ACC112 (cell line): ENCODE measurements around the gene IDE.

ENCODE experiments used
- H2AFZ ChIP-seq: fragments of 200-600 bp; sonication (generic); one replicate; pipeline ENCODE4 v1.6.0; 2017; ENCODE audit warnings: antibody characterized with exemption, low read length; ENCODE audit not compliant: unreplicated experiment
- H3K27ac ChIP-seq: fragments of 200-600 bp; sonication (generic); 2 replicates; pipeline ENCODE4 v1.5.1; 2014; ENCODE audit warnings: low read depth, mild to moderate bottlenecking, antibody characterized with exemption, low read length, moderate library complexity
- H3K27me3 ChIP-seq: fragments of 200-600 bp; sonication (generic); 2 replicates; pipeline ENCODE4 v1.6.1; 2014; ENCODE audit warnings: mild to moderate bottlenecking, antibody characterized with exemption, low read length, moderate library complexity, mixed read lengths; ENCODE audit not compliant: insufficient read depth
- H3K36me3 ChIP-seq: fragments of 200-600 bp; sonication (generic); 2 replicates; pipeline ENCODE4 v1.6.1; 2016; ENCODE audit warnings: mild to moderate bottlenecking, antibody characterized with exemption, low read length, moderate library complexity, mixed read lengths; ENCODE audit not compliant: insufficient read depth
- H3K4me1 ChIP-seq: fragments of 200-600 bp; sonication (generic); one replicate; pipeline ENCODE4 v1.6.1; 2016; ENCODE audit warnings: low read length, mixed read lengths; ENCODE audit not compliant: insufficient read depth, unreplicated experiment, control insufficient read depth
- H3K4me3 ChIP-seq: fragments of 200-600 bp; sonication (generic); 2 replicates; pipeline ENCODE4 v1.5.1; 2014; ENCODE audit warnings: mild to moderate bottlenecking, low read depth, low read length
- H3K79me2 ChIP-seq: fragments of 200-600 bp; sonication (generic); one replicate; pipeline ENCODE4 v1.6.0; 2016; ENCODE audit warnings: low read length; ENCODE audit not compliant: control insufficient read depth, unreplicated experiment, insufficient read depth

Gene IDE

GRCh38 chr10:92530891-92531535 is 42.9 kb downstream of the IDE start:
- no peaks in the 10 kb centered on the region for H3K4me1 ChIP-seq
- H3K36me3 ChIP-seq = peaks cover 6% of the 10 kb centered on the region; the same call in 1 of the 2 replicates
- no peak overlapping the region for H3K4me3 ChIP-seq
- H3K79me2 ChIP-seq = no peaks in the 10 kb centered on the region
- H2AFZ ChIP-seq = no peak overlapping the region
- no peaks in the 10 kb centered on the region for H3K27me3 ChIP-seq
- H3K27ac ChIP-seq = no peak overlapping the region

- peaks cover 6% of the 10 kb centered on the region; the same call in 1 of the 2 replicates for H3K36me3 ChIP-seq
- H3K4me1 ChIP-seq = no peaks in the 10 kb centered on the region
- H3K27ac ChIP-seq = no peak overlapping the region
- H3K27me3 ChIP-seq = no peaks in the 10 kb centered on the region
- H3K4me3 ChIP-seq = no peak overlapping the region
- H3K79me2 ChIP-seq = no peaks in the 10 kb centered on the region
- H2AFZ ChIP-seq = no peak overlapping the region
These were observed 43.5 kb downstream of the IDE start for GRCh38 chr10:92530421-92530820.

- Histone ChIP-seq H2AFZ (no peak overlapping the region), H3K27ac (no peak overlapping the region), H3K36me3 (0 out of 2 replicates have a peak, but pooled peaks cover 3% of the 10 kb centered on the region), H3K27me3 (no peaks in the 10 kb centered on the region), H3K4me1 (no peaks in the 10 kb centered on the region), H3K4me3 (no peak overlapping the region), H3K79me2 (no peaks in the 10 kb centered on the region)
These were observed 46.2 kb downstream of the IDE start for GRCh38 chr10:92527716-92528115.

GRCh38 chr10:92523639-92524038 is 50.3 kb downstream of the IDE start:
- H3K4me3 ChIP-seq = no peak overlapping the region
- H3K27ac ChIP-seq = no peak overlapping the region
- no peaks in the 10 kb centered on the region for H3K27me3 ChIP-seq

GRCh38 chr10:92517034-92517655 is 56.7 kb downstream of the IDE start:
- Histone ChIP-seq H3K36me3 (no peaks in the 10 kb centered on the region), H3K4me3 (no peak overlapping the region), H3K4me1 (no peaks in the 10 kb centered on the region), H3K79me2 (no peaks in the 10 kb centered on the region), H2AFZ (no peak overlapping the region), H3K27me3 (no peaks in the 10 kb centered on the region), H3K27ac (no peak overlapping the region)

More at GRCh38 chr10:92523639-92524038, 50.3 kb downstream of the IDE start:
- Histone ChIP-seq H3K36me3 (no peaks in the 10 kb centered on the region), H3K4me1 (no peaks in the 10 kb centered on the region), H2AFZ (no peak overlapping the region), H3K79me2 (no peaks in the 10 kb centered on the region)

- no peaks in the 10 kb centered on the region for H3K4me1 ChIP-seq
- no peaks in the 10 kb centered on the region for H3K27me3 ChIP-seq
- no peaks in the 10 kb centered on the region for H3K36me3 ChIP-seq
- no peak overlapping the region for H3K4me3 ChIP-seq
- H2AFZ ChIP-seq = no peak overlapping the region
- no peak overlapping the region for H3K27ac ChIP-seq
- H3K79me2 ChIP-seq = no peaks in the 10 kb centered on the region
These were observed 65.0 kb downstream of the IDE start for GRCh38 chr10:92508866-92509265.

GRCh38 chr10:92506336-92506735 is 67.6 kb downstream of the IDE start:
- Histone ChIP-seq H2AFZ (no peak overlapping the region), H3K4me1 (no peaks in the 10 kb centered on the region), H3K27me3 (no peaks in the 10 kb centered on the region), H3K79me2 (no peaks in the 10 kb centered on the region), H3K4me3 (no peak overlapping the region), H3K27ac (no peak overlapping the region), H3K36me3 (no peaks in the 10 kb centered on the region)

GRCh38 chr10:92505044-92505443 is 68.8 kb downstream of the IDE start:
- H2AFZ ChIP-seq = no peak overlapping the region
- H3K4me3 ChIP-seq = no peak overlapping the region
- no peak overlapping the region for H3K27ac ChIP-seq
- H3K27me3 ChIP-seq = no peaks in the 10 kb centered on the region
- H3K4me1 ChIP-seq = no peaks in the 10 kb centered on the region
- peaks cover 4% of the 10 kb centered on the region; the same call in 1 of the 2 replicates for H3K36me3 ChIP-seq
- H3K79me2 ChIP-seq = no peaks in the 10 kb centered on the region

- Histone ChIP-seq H3K27me3 (no peaks in the 10 kb centered on the region), H2AFZ (no peak overlapping the region), H3K27ac (no peak overlapping the region), H3K36me3 (peaks cover 4% of the 10 kb centered on the region; the same call in 1 of the 2 replicates), H3K4me1 (no peaks in the 10 kb centered on the region), H3K4me3 (no peak overlapping the region), H3K79me2 (no peaks in the 10 kb centered on the region)
These were observed 71.5 kb downstream of the IDE start for GRCh38 chr10:92502296-92502808.

- no peak overlapping the region for H3K4me3 ChIP-seq
- H3K36me3 ChIP-seq = peaks cover 22% of the 10 kb centered on the region
- H3K79me2 ChIP-seq = no peaks in the 10 kb centered on the region
- H2AFZ ChIP-seq = no peak overlapping the region
- H3K27ac ChIP-seq = no peak overlapping the region
- no peaks in the 10 kb centered on the region for H3K27me3 ChIP-seq
- H3K4me1 ChIP-seq = no peaks in the 10 kb centered on the region
These were observed 80.5 kb downstream of the IDE start for GRCh38 chr10:92493362-92493761.

GRCh38 chr10:92492748-92493240 is 81.1 kb downstream of the IDE start:
- Histone ChIP-seq H2AFZ (no peak overlapping the region), H3K27me3 (no peaks in the 10 kb centered on the region), H3K27ac (no peak overlapping the region), H3K79me2 (no peaks in the 10 kb centered on the region), H3K4me1 (no peaks in the 10 kb centered on the region), H3K4me3 (no peak overlapping the region), H3K36me3 (peaks cover 22% of the 10 kb centered on the region)
